HepG2 (cell line): ENCODE measurements around the gene MYLK2. TPM values are rescaled to one million over a fixed set of nuclear protein-coding genes. Genes with fewer than 3 reads are reported as not detected.

Experiments used
- FOXJ3 ChIP-seq: sonication (generic); formaldehyde crosslinking; IDR thresholded peaks from 2 replicates; pipeline ENCODE4 v1.4.0; 2020; ENCODE audit warnings: missing genetic modification reagents, mild to moderate bottlenecking, borderline replicate concordance
- MED8 ChIP-seq: sonication (generic); formaldehyde crosslinking; IDR thresholded peaks from 2 replicates; pipeline ENCODE4 v1.8.1; 2023; ENCODE audit warnings: mild to moderate bottlenecking, missing genetic modification reagents; ENCODE audit not compliant: insufficient replicate concordance
- TBX2 ChIP-seq: sonication (generic); formaldehyde crosslinking; IDR thresholded peaks from 2 replicates; pipeline ENCODE4 v1.5.0; 2020; ENCODE audit warnings: missing genetic modification reagents, mild to moderate bottlenecking, borderline replicate concordance
- TMF1 ChIP-seq: sonication (generic); formaldehyde crosslinking; IDR thresholded peaks from 2 replicates; pipeline ENCODE4 v1.8.1; 2022; ENCODE audit warnings: low read depth, missing genetic modification reagents
- TRIM22 ChIP-seq: fragments of 450-650 bp; IDR thresholded peaks from 2 replicates; pipeline ENCODE4 v1.6.1; 2017
- ZFP36L2 ChIP-seq: sonication (generic); formaldehyde crosslinking; IDR thresholded peaks from 2 replicates; pipeline ENCODE4 v1.4.0; 2020; ENCODE audit warnings: missing genetic modification reagents
- ZMYM3 ChIP-seq: sonication (generic); formaldehyde crosslinking; IDR thresholded peaks from 2 replicates; pipeline ENCODE4 v1.5.1; 2020; ENCODE audit warnings: mild to moderate bottlenecking, missing genetic modification reagents
- ZNF333 ChIP-seq: sonication (generic); formaldehyde crosslinking; IDR thresholded peaks from 2 replicates; pipeline ENCODE4 v1.4.0; 2020; ENCODE audit warnings: mild to moderate bottlenecking, missing genetic modification reagents, borderline replicate concordance
- ZNF382 ChIP-seq: sonication (generic); formaldehyde crosslinking; IDR thresholded peaks from 2 replicates; pipeline ENCODE4 v1.5.0; 2020; ENCODE audit warnings: missing genetic modification reagents, mild to moderate bottlenecking, borderline replicate concordance
- ZNF580 ChIP-seq: IDR thresholded peaks from 2 replicates; pipeline ENCODE4 v1.6.1; 2016; ENCODE audit warnings: low read depth, borderline replicate concordance
- ZSCAN25 ChIP-seq: sonication (generic); formaldehyde crosslinking; IDR thresholded peaks from 2 replicates; pipeline ENCODE4 v1.8.0; 2022; ENCODE audit warnings: mild to moderate bottlenecking, missing genetic modification reagents
- polyA plus RNA-seq, 8 experiments: library from polyadenylated mRNA; depleted of rRNA in 3 of 8; stranded (reverse) in 7 of 8; unstranded in 1 of 8; fragments of >200 nt; fragmentation: Illumina TruSeq in 4 of 8; extraction: Trizol in 4 of 8; gene quantifications; 2 replicates each; pipeline versions ENCODE4 v1.2.1 to v1.2.3, GENCODE V29; 2011 to 2016; ENCODE audit warnings: low read depth in 4 of 8, missing spikeins in 1 of 8, mixed read lengths in 1 of 8; ENCODE audit not compliant: insufficient read depth in 1 of 8
- total RNA-seq, 5 experiments: library from RNA; depleted of rRNA; stranded (reverse); fragments of >200 nt; fragmentation: Illumina TruSeq; extraction: Trizol; gene quantifications; 2 replicates each; pipeline ENCODE4 v1.2.3, GENCODE V29; 2016; ENCODE audit warnings: low read depth in 1 of 5
- TF ChIP-seq, protein P1 (sequence below): sonication (generic); formaldehyde crosslinking; IDR thresholded peaks from 2 replicates; pipeline ENCODE4 v1.4.0; 2020; ENCODE audit warnings: missing genetic modification reagents

Gene MYLK2
- total and polyA plus RNA-seq, 2 of the 13 experiments (the other 11 are each of a cell fraction or from before 2014, with no cell fraction given) = 0.27 TPM; not detected in 1

DNA sequence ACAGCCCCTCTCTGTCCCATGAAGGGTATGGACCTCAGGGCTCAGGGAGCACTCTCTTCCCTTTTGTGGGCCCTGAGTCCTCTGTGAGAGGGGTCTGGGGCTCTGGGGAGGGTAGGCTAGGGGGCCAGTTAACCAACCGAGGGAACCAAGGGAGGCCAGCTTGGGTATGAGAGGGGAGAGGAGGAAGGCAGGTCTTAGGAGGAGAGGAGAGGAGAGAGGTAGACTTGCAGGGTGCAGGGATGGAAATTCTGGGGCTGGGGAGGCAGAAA lies 50.5 kb downstream of the MYLK2 start (continued):
- no peak for TF ChIP-seq ZNF382 (CRISPR knock-in tag)
- peak; percentile 12; the same call in 1 of the 2 replicates for TF ChIP-seq TBX2 (CRISPR knock-in tag)
- TF ChIP-seq TMF1 (CRISPR knock-in tag) = no peak
- TF ChIP-seq, protein P1, sequence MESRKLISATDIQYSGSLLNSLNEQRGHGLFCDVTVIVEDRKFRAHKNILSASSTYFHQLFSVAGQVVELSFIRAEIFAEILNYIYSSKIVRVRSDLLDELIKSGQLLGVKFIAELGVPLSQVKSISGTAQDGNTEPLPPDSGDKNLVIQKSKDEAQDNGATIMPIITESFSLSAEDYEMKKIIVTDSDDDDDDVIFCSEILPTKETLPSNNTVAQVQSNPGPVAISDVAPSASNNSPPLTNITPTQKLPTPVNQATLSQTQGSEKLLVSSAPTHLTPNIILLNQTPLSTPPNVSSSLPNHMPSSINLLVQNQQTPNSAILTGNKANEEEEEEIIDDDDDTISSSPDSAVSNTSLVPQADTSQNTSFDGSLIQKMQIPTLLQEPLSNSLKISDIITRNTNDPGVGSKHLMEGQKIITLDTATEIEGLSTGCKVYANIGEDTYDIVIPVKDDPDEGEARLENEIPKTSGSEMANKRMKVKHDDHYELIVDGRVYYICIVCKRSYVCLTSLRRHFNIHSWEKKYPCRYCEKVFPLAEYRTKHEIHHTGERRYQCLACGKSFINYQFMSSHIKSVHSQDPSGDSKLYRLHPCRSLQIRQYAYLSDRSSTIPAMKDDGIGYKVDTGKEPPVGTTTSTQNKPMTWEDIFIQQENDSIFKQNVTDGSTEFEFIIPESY (CRISPR knock-in tag) = no peak
- no peak for TF ChIP-seq FOXJ3
- TF ChIP-seq TRIM22 = no peak
- TF ChIP-seq ZMYM3 (CRISPR knock-in tag) = 0 out of 2 replicates have a peak, but pooled peaks have one; percentile 24
- TF ChIP-seq MED8 = no peak
- TF ChIP-seq ZFP36L2 (CRISPR knock-in tag) = no peak
- TF ChIP-seq ZSCAN25 = no peak
- no peak for TF ChIP-seq ZNF580 (CRISPR knock-in tag)
- 0 out of 2 replicates have a peak, but pooled peaks have one; percentile 46 for TF ChIP-seq ZNF333 (CRISPR knock-in tag)
- TF ChIP-seq, all 625 proteins: peak for 6
